Measurements from ENCODE around the gene TXLNA. TPM values are rescaled to one million over a fixed set of nuclear protein-coding genes. Genes with fewer than 3 reads are reported as not detected.

The TXLNA gene
- total RNA-seq, 1 donor from 2014 or later: 17.2 TPM

DNA sequence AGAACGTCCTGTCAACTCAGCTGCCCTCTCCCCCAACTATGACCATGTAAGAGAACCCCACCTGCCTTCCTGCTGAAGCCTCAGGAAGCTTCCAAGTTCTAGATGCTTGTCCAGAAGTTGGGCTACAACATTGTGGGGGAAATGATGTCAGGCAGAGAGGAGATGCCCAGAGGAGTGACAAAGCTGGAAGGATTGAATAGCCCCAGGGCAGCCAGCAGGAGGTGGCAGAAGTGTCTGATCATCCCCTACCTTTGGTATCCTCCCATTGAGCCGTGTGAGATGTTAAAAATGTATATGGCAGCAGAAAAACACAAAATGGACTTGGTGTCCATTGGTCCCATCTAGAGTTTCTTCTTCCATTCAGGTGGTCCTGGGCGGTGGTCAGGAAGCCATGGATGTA is 49.3 kb downstream of the TXLNA start:
- peaks cover 6% of the 10 kb centered on the region for H3K4me1 ChIP-seq
- DNase-seq: no peak
- TF ChIP-seq, protein P1, sequence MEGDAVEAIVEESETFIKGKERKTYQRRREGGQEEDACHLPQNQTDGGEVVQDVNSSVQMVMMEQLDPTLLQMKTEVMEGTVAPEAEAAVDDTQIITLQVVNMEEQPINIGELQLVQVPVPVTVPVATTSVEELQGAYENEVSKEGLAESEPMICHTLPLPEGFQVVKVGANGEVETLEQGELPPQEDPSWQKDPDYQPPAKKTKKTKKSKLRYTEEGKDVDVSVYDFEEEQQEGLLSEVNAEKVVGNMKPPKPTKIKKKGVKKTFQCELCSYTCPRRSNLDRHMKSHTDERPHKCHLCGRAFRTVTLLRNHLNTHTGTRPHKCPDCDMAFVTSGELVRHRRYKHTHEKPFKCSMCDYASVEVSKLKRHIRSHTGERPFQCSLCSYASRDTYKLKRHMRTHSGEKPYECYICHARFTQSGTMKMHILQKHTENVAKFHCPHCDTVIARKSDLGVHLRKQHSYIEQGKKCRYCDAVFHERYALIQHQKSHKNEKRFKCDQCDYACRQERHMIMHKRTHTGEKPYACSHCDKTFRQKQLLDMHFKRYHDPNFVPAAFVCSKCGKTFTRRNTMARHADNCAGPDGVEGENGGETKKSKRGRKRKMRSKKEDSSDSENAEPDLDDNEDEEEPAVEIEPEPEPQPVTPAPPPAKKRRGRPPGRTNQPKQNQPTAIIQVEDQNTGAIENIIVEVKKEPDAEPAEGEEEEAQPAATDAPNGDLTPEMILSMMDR (IDR thresholded peaks at IDR 0.05; ENCODE audit: borderline replicate concordance): no peak
- no peaks in the 10 kb centered on the region for H3K27me3 ChIP-seq (ENCODE audit: low read depth)
- H3K36me3 ChIP-seq: peaks cover 90% of the 10 kb centered on the region
- H3K27ac ChIP-seq (replicated peaks): no peak overlapping the region
- intact Hi-C loops (cut with micrococcal nuclease): loop anchor here (10.0 kb wide), 1 partner anchor 86 kb away; no protein-coding TSS in a partner anchor
- no peak overlapping the region for H3K4me3 ChIP-seq
- H3K9me3 ChIP-seq (replicated peaks): no peaks in the 10 kb centered on the region

DNA sequence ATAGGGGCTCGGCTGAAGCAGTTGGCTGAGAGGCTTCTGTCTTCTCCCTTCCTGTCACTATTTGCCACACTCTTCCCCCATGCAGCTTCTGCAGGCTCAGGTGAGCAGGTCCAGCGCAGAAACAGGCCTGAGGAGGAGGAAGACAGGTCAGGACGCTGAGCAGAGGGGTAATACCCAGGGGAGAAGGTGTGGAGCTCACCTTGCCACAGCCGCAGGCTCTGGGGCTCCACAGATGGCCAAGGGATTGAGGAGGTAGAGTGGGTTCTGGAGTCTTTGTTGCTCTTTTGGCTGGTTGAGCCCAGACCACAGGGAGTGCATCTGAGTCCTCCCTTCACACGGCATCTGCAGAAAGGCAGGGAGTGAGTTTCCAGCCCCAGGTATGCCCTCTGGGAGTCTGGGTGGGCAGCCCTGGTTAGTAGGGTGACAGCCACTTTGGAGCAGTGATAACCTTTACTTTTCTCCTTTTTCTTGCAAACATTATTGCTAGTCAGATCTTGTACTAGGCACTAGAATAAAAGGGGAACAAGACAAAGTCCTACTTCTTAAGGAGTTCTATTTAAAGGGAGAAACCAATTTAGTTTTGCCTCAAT is 52.5 kb downstream of the TXLNA start:
- Histone ChIP-seq H3K4me3 (no peak overlapping the region), H3K36me3 (peaks cover 62% of the 10 kb centered on the region), H3K27me3 (ENCODE audit: low read depth) (no peaks in the 10 kb centered on the region), H3K9me3 (replicated peaks) (no peaks in the 10 kb centered on the region), H3K27ac (replicated peaks) (no peak overlapping the region), H3K4me1 (no peaks in the 10 kb centered on the region)
- intact Hi-C loops (cut with micrococcal nuclease): no loop called here
- no peak for DNase-seq
- TF ChIP-seq, protein P1 (IDR thresholded peaks at IDR 0.05; ENCODE audit: borderline replicate concordance): no peak

DNA sequence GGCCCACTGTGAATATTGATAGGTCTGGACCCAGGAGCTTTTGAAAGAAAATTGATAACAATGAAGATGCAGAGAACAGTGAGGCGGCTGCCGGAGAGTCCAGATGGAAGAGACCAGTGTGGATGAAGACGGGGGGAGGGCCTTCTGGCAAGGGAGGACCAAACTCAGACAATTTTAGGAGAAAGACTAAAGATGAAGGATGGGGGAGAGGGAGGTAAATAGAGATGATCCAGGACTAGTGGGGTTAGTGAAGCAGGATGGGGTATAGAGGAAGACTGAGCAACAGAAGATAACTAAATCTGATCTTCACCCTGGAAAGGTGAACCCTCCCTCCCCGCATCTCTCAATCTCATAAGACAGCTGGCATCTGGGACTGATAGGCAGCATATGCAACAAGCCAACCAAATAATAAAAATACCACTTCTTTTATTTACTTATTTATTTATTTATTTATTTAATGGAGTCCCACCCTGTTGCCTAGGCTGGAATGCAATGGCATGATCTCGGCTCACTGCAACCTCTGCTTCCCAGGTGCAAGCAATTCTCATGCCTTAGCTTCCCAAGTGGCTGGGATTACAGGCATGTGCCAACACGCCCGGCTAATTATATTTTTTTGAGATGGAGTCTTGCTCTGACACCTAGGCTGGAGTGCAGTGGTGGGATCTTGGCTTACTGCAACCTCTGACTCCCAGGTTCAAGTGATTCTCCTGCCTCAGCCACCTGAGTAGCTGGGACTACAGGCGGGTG is 53.3 kb downstream of the TXLNA start:
- no peaks in the 10 kb centered on the region for H3K9me3 ChIP-seq (replicated peaks)
- H3K4me3 ChIP-seq: no peak overlapping the region
- TF ChIP-seq, protein P1 (IDR thresholded peaks at IDR 0.05; ENCODE audit: borderline replicate concordance): no peak
- intact Hi-C loops (cut with micrococcal nuclease): no loop called here
- DNase-seq: no peak
- H3K27me3 ChIP-seq (ENCODE audit: low read depth): no peaks in the 10 kb centered on the region
- peaks cover 54% of the 10 kb centered on the region for H3K36me3 ChIP-seq
- no peak overlapping the region for H3K27ac ChIP-seq (replicated peaks)
- no peaks in the 10 kb centered on the region for H3K4me1 ChIP-seq

DNA sequence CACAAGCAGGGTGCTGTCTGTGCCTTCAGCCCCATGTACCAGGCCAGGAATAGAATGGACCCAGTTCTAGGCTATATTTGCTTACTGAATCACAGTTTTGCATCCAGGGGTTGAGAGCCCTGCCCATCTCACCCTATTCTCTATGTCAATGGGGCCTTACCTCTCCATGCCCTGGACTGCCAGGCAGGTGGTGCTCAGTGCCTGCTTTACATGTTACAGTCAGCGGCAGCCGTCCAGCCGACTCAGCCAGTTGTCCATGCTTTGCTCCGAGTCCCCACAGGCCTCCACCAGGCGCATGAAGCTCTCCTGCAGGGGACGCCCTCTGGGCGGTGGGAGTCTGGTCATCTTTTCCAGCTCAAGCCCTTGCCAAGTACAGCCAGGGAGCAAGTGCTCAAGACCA is 55.3 kb downstream of the TXLNA start:
- peaks cover 33% of the 10 kb centered on the region for H3K36me3 ChIP-seq
- intact Hi-C loops (cut with micrococcal nuclease): no loop called here

DNA sequence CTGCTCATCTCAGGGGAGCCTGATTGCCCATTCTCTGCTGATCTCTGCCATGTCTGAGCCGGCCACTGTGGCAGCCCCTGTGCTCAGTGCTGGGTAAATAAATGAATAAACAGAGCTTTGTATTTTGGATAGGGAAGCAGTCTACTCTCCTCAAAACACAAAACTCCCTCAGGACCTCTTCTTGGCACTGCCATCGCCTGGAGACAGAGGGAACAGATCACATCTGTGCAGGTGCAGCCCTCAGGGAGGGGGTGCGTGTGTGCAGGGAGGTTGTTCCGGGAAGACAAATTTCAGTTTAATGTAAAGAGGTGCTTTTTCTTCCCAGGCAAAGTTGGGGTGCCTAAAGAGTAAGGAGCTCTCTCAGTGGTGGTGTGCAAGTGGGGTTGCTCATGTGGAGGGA is 59.9 kb downstream of the TXLNA start:
- Histone ChIP-seq H3K4me3 (peak overlapping the region; percentile 79), H3K36me3 (peaks cover 1% of the 10 kb centered on the region), H3K27me3 (ENCODE audit: low read depth) (no peaks in the 10 kb centered on the region), H3K27ac (replicated peaks) (peak overlapping the region; percentile 89), H3K9me3 (replicated peaks) (no peaks in the 10 kb centered on the region), H3K4me1 (peaks cover 43% of the 10 kb centered on the region)
- TF ChIP-seq, protein P1 (IDR thresholded peaks at IDR 0.05; ENCODE audit: borderline replicate concordance): no peak
- intact Hi-C loops (cut with micrococcal nuclease): no loop called here
- DNase-seq: no peak

More for the DNA sequence above, 55.3 kb downstream of the TXLNA start:
- no peak overlapping the region for H3K4me3 ChIP-seq
- DNase-seq: no peak
- TF ChIP-seq, protein P1 (IDR thresholded peaks at IDR 0.05; ENCODE audit: borderline replicate concordance): no peak
- no peaks in the 10 kb centered on the region for H3K27me3 ChIP-seq (ENCODE audit: low read depth)
- H3K9me3 ChIP-seq (replicated peaks): no peaks in the 10 kb centered on the region
- peaks cover 3% of the 10 kb centered on the region for H3K4me1 ChIP-seq
- H3K27ac ChIP-seq (replicated peaks): no peak overlapping the region

All from left ventricle myocardium inferior (tissue), 1 donor.